ENCODE data around the gene MED14. TPM values are rescaled to one million over a fixed set of nuclear protein-coding genes. Genes with fewer than 3 reads are reported as not detected.
A peak's percentile ranks its signal among the peaks of the same experiment; 100 is the strongest.

The MED14 gene
- total and polyA plus RNA-seq, 10 of the 15 experiments (the other 5 are each of a cell fraction or from before 2014, with no cell fraction given): 8.8 to 99.4 (median 29.4) TPM

DNA sequence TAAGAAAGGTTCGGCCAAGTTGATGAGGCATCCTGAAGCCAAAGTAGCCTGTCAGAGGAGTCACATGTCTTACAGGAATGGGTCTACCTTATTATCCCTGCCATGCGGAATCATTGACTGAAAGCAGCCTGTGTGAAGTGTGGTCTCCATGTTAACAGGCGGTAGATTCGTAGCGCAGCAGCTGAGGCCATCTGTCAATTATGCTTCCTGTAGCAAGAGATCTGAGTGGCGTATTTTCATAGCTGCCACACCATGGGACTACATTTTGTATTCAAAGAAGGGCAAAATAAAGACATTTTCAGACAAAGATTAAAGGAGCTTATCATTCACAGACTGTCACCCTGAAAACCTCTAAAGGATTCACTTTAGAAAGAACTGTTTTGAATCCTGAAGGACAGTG lies 11.2 kb upstream of the MED14 start (continued):
- TF ChIP-seq TCF3 (IDR thresholded peaks at IDR 0.05; ENCODE audit: borderline replicate concordance, insufficient read depth, low read depth, low read length) (no peak), RB1 (IDR thresholded peaks at IDR 0.05; ENCODE audit: borderline replicate concordance) (no peak), SRF (IDR thresholded peaks at IDR 0.05; ENCODE audit: low read depth in 2 of 2, low read length in 2 of 2) (no peak), ZNF24 (IDR thresholded peaks at IDR 0.05) (no peak)

GRCh38 chrX:40736170-40736505 lies 796 bp upstream of the MED14 start:
- Histone ChIP-seq H2AFZ (ENCODE audit: control insufficient read depth, low read depth, low read length) (peak overlapping the region; percentile 87), H3K27me3 (replicated peaks in 1 of 2; ENCODE audit: control insufficient read depth in 2 of 2, insufficient read depth in 2 of 2, low read length in 1 of 2) (no peaks in the 10 kb centered on the region), H3K9ac (ENCODE audit: control insufficient read depth, insufficient read depth, low read length) (peak overlapping the region; percentile 88), H3K36me3 (ENCODE audit: control insufficient read depth in 2 of 2, insufficient read depth in 2 of 2, low read length in 1 of 2) (no peaks in the 10 kb centered on the region), H3K9me3 (replicated peaks; ENCODE audit: control insufficient read depth, insufficient read depth, low read length) (no peaks in the 10 kb centered on the region; the same call in 1 of the 3 replicates), H4K20me1 (ENCODE audit: control insufficient read depth, insufficient read depth) (no peaks in the 10 kb centered on the region), H3K27ac (ENCODE audit: control insufficient read depth, insufficient read depth) (peak overlapping the region; percentile 92), H3K4me2 (ENCODE audit: control insufficient read depth, insufficient read depth) (peak overlapping the region; percentile 77), H3K79me2 (ENCODE audit: control insufficient read depth, insufficient read depth, low read length) (peaks cover 37% of the 10 kb centered on the region), H3K4me1 (ENCODE audit: control insufficient read depth, insufficient read depth, low read length) (no peaks in the 10 kb centered on the region; the same call in 1 of the 2 replicates), H3K4me3 (peak overlapping the region; percentile 86)
- ATAC-seq (peak; percentile 23), FAIRE-seq (no peak), DNase-seq (ENCODE audit: low read depth, low spot score) (no peak)
- ChIA-PET RAD21 (ENCODE audit: unreplicated experiment) (interaction anchor here (0.9 to 1.9 kb wide), 3 partner anchors 28 to 89 kb away, joined by 3 to 8 read pairs (median 3); partner anchors contain the start of gene CXorf38), SMC1A (ENCODE audit: uncharacterized antibody, unreplicated experiment) (interaction anchor here (0.6 to 3.3 kb wide), 5 partner anchors 9 to 380 kb away, joined by 3 to 31 read pairs (median 5); no protein-coding TSS in a partner anchor), CTCF (interaction anchor here (0.9 to 2.8 kb wide), 4 partner anchors 58 to 192 kb away, joined by 3 to 16 read pairs (median 10); no protein-coding TSS in a partner anchor), POLR2A (interaction anchor here (0.7 kb wide), 1 partner anchor 9 kb away, joined by 5 read pairs; no protein-coding TSS in a partner anchor)
- intact Hi-C loops (cut with micrococcal nuclease; ENCODE audit: unreplicated experiment) (loop anchor here (5.0 kb wide), 2 partner anchors 74 to 136 kb away; no protein-coding TSS in a partner anchor), in situ Hi-C loops (cut with MboI) (no loop called here)
- TSS peak; percentile 92 for BruUV-seq (replicated peaks)
- peak; percentile 89 for TF ChIP-seq ZNF384 (IDR thresholded peaks at IDR 0.05; ENCODE audit: borderline replicate concordance, low read depth, low read length)
- TF ChIP-seq SUPT20H (IDR thresholded peaks at IDR 0.05; ENCODE audit: borderline replicate concordance, control insufficient read depth, low read depth, low read length): no peak
- peak; percentile 45 for TF ChIP-seq CUX1 (IDR thresholded peaks at IDR 0.05; ENCODE audit: insufficient replicate concordance, low read depth, low read length)
- no peak for TF ChIP-seq POLR2AphosphoS2 (IDR thresholded peaks at IDR 0.05; ENCODE audit: low read depth, low read length)
- TF ChIP-seq SMAD1 (IDR thresholded peaks at IDR 0.05; ENCODE audit: low read depth, partially characterized antibody): peak; percentile 23
- peak; percentile 44 to 54; a peak in 2 of 4 replicates for TF ChIP-seq IKZF2 (IDR thresholded peaks at IDR 0.05)
- no peak for TF ChIP-seq CHD4 (IDR thresholded peaks at IDR 0.05)
- under 1% methylated on average over 17 of the region's 17 CpGs for WGBS (ENCODE audit: insufficient coverage, insufficient replicate concordance, low lambda C conversion rate, missing lambda C conversion rate)

All from GM12878 (cell line).